ENCODE results near the gene AK2.
A peak's percentile ranks its signal among the peaks of the same experiment; 100 is the strongest.
"Not testable (repeated sequence)": the region's sequence is repeated elsewhere in the genome, so short reads cannot be mapped to it uniquely, and the experiment has no call there.

Gene AK2

DNA sequence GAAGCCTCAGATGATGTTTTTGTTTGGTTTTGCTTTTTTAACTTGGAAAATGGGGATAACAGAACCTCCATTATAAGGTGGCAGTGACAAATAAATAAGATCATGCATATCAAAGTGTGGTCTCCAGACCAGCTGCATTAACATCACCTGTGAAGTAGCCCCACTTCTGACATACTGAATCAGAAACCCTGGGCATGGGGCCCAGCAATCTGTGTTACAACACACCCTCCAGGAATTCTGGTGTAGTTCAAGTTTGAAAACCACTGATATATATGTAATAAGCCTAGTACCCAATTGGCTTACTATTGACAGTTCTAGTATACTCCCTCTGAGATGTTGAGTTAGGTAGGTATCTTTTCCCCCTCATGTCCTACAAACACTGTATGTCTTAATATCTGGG is 48.0 kb downstream of the AK2 start:
- no peaks in the 10 kb centered on the region for H3K9me3 Mint-ChIP-seq
- peak overlapping the region; percentile 88 for H3K27ac Mint-ChIP-seq
- no peaks in the 10 kb centered on the region for H3K27me3 Mint-ChIP-seq
- H3K4me1 Mint-ChIP-seq (ENCODE audit: low read depth), result peaks cover 76% of the 10 kb centered on the region
- H3K36me3 Mint-ChIP-seq (ENCODE audit: low read depth), result no peaks in the 10 kb centered on the region
- no peak overlapping the region for H3K4me3 Mint-ChIP-seq

DNA sequence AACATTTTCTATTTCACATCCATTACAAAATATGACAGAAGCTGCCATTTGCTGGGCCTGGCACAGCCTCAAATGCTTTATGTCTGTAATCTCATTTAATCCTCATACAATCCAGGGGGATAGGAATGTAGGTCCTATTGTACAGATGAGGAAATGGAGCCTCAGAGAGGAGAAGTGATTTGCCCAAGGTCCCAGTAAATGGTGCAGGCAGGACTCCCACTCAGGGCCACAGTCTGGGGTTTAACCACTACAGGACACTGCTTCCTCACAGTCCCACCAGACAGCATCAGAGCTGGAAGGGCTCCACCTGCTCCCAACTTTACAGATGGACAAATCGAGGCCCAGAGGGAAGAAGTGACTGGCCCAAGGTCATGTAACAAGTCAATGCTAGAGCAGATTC is 51.5 kb downstream of the AK2 start:
- Mint-ChIP-seq H3K4me1 (ENCODE audit: low read depth) (peaks cover 78% of the 10 kb centered on the region), H3K27ac (no peak overlapping the region), H3K9me3 (peaks cover 4% of the 10 kb centered on the region), H3K4me3 (no peak overlapping the region), H3K27me3 (no peaks in the 10 kb centered on the region), H3K36me3 (ENCODE audit: low read depth) (no peaks in the 10 kb centered on the region)

DNA sequence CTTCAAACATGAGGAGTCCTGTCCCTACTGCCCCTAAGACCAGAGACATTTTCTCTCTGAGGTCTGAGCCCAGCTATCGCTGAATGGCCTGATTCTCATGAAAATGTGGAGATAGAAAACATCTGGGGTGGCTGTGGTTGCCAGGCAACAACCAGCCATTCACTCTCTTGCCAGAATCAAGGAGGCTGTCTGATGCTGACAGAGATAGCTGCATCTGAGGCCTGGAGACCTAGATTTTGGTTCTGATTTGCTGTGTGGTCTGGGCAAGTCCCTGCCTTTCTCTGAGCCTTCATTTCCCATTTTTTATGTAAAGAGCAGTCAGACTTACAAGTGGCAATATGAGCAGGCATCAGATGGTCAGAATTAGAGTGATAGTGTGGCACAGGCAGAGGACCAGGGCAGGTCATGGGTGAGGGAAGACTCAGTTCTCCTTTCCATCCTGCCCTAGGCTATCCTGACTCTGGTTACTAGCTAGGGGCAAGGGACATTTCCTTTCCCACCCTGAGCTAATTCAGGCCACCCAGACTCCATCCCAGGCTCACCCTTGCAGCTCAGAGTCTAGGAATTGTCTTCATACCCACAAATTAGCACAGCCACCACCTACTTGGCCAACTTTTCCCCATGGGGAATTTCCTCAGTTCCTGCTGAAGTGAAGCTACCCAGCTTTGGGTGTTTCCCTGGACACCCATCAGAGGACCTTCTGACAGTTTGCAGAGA is 52.1 kb downstream of the AK2 start:
- Mint-ChIP-seq H3K27me3 (no peaks in the 10 kb centered on the region), H3K9me3 (peaks cover 4% of the 10 kb centered on the region), H3K36me3 (ENCODE audit: low read depth) (no peaks in the 10 kb centered on the region), H3K4me3 (no peak overlapping the region), H3K4me1 (ENCODE audit: low read depth) (peaks cover 78% of the 10 kb centered on the region), H3K27ac (no peak overlapping the region)

DNA sequence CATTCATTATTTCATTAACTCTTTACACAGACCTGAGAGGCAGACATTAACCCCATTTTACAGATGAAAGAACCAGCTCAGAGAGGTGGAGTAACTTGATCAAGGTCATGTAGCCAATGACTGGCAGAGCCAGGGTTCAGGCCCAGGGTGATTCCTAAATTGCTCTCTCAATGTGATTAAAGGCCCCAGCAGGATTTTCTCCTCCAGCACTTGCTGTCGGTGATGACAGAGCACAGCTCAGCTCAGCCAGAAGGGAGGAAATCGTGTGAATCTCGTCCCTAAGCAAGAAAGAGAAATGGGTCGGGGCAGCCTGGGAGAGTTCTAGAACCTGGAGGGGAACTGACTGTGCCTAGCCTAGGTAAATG is 52.6 kb downstream of the AK2 start:
- Mint-ChIP-seq H3K4me1 (ENCODE audit: low read depth) (peaks cover 73% of the 10 kb centered on the region), H3K36me3 (ENCODE audit: low read depth) (no peaks in the 10 kb centered on the region), H3K4me3 (no peak overlapping the region), H3K27me3 (no peaks in the 10 kb centered on the region), H3K9me3 (peaks cover 4% of the 10 kb centered on the region), H3K27ac (no peak overlapping the region)

DNA sequence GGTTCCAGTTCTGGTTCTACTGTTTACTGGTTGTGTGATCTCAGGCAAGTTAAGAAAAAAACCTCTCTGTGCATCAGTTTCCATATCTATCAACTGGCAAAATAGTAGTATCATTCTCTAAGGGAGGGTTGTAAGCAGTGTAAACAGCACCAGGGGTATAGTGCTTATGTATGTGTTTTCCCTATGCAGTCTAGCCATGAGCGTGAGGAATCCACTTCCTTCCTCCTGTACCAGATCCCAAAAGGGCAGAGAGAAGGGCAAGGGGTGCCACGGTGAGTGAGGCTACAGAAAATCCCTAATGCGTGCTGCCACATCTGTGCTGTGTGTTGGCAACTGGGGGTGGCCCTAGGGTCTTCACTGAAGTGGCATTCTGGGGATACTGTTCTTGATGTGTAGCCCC is 53.7 kb downstream of the AK2 start:
- peaks cover 4% of the 10 kb centered on the region for H3K9me3 Mint-ChIP-seq
- no peak overlapping the region for H3K4me3 Mint-ChIP-seq
- no peaks in the 10 kb centered on the region for H3K27me3 Mint-ChIP-seq
- peak overlapping the region; percentile 4 for H3K27ac Mint-ChIP-seq
- H3K4me1 Mint-ChIP-seq (ENCODE audit: low read depth), result peaks cover 66% of the 10 kb centered on the region
- no peaks in the 10 kb centered on the region for H3K36me3 Mint-ChIP-seq (ENCODE audit: low read depth)

DNA sequence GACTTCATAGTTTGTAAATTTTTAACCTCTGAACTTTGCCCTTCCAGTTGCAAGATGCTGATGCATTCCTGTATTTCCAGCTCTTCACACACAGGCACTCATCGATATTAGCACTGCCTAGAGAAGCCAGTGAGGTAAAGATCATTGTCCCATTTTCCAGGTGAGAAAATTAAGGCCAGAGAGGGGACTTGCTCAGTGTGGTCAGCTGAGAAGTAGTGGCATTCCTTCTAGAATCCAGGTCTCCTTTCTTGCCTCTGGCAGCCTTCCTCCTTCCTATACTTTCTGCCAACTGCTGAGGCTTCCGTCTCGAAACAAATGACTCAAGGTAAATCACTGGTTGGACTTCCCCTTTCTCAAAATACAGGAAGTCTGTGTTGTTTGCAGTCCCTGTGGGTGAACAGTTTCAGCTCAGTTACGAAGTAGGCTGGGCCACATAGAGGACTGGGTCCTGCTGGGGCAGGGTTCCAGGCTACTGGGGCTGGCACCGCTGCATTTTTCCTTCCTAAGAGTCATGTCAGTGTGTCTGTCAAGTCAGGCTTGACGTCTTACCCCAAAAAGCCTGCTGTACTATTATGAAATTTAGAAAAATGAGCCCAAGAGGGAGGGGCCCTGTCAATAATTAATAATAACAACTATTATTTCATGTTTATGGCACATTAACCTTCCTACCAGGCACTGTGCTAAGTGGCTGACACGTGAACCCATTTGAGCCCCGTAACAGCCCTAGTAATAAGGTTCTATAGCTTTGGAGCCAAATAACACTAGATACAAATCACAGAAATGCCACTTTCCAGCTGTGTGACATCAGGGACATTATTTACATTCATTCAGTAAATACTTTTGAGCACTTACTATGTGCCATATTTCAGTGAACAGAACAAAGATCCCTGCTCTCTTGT is 55.4 kb downstream of the AK2 start:
- H3K36me3 Mint-ChIP-seq (ENCODE audit: low read depth), result no peaks in the 10 kb centered on the region
- peak overlapping the region; percentile 96 for H3K27ac Mint-ChIP-seq
- peaks cover 66% of the 10 kb centered on the region for H3K4me1 Mint-ChIP-seq (ENCODE audit: low read depth)
- no peaks in the 10 kb centered on the region for H3K27me3 Mint-ChIP-seq
- H3K9me3 Mint-ChIP-seq, result peaks cover 4% of the 10 kb centered on the region
- H3K4me3 Mint-ChIP-seq, result peak overlapping the region; percentile 77

DNA sequence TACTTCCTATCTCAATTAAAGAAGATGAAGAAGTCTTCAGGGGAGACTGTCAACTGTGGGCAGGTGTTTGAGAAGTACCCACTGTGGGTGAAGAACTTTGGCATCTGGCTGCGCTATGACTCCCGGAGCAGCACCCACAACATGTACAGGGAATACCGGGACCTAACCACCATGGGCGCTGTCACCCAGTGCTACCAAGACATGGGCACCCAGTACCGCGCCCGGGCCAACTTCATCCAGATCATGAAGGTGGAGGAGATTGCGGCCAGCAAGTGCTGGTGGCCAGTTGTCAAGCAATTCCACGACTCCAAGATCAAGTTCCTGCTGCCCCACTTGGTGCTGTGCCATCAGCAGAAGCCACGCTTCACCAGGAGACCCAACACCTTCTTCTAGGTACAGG is 56.6 kb downstream of the AK2 start:
- Mint-ChIP-seq H3K9me3 (peaks cover 4% of the 10 kb centered on the region), H3K27ac (peak overlapping the region; percentile 96), H3K27me3 (no peaks in the 10 kb centered on the region), H3K4me3 (no peak overlapping the region), H3K36me3 (ENCODE audit: low read depth) (no peaks in the 10 kb centered on the region), H3K4me1 (ENCODE audit: low read depth) (peaks cover 54% of the 10 kb centered on the region)

DNA sequence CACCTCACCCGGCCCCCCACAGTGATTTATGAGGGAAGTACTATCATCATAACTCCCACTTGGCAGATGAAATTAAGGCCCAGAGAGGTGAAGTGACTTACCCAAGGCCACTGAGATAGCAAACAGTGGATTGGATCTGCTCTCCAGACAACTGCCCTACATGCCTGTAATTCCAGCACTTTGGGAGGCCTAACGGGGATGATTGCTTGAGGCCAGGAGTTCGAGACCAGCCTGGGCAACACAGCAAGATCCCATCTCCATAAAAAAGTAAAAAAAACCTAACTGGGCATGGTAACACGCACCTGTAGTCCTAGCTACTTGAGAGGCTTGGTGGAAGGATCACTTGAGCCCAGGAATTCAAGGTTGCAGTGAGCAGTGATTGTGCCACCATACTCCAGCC is 57.8 kb downstream of the AK2 start:
- Mint-ChIP-seq H3K4me1 (ENCODE audit: low read depth) (peaks cover 42% of the 10 kb centered on the region), H3K27me3 (no peaks in the 10 kb centered on the region), H3K27ac (no peak overlapping the region), H3K9me3 (peaks cover 4% of the 10 kb centered on the region), H3K36me3 (ENCODE audit: low read depth) (no peaks in the 10 kb centered on the region), H3K4me3 (no peak overlapping the region)

DNA sequence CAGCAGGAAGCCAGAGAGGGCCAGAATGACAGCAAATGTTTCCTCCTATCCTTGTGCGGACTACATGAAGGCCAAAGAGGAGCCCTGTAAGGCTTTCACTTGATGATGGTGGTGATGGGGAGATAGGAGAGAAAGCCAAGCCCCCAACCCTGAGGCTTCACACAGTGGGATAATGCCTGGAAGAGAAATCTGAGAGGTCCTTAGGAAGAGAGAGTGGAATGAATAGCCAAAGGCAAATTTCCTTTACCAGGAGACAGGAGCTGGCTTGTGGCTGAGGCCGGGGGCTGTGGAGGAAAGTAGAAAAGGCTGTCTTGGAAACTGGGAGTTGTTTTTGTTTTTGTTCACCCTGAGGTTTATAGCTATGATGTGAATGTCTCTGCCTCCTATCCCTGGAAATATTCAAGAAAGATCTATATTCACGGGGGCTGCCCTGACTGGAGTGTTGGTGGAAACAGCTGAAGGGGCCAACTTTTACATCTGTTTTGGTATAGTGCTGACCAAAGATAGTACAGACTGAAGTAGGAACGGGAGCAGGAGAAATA is 59.1 kb downstream of the AK2 start:
- no peak overlapping the region for H3K27ac Mint-ChIP-seq
- H3K4me1 Mint-ChIP-seq (ENCODE audit: low read depth), result peaks cover 30% of the 10 kb centered on the region
- no peaks in the 10 kb centered on the region for H3K36me3 Mint-ChIP-seq (ENCODE audit: low read depth)
- H3K9me3 Mint-ChIP-seq, result peaks cover 1% of the 10 kb centered on the region
- no peak overlapping the region for H3K4me3 Mint-ChIP-seq
- peaks cover under 1% of the 10 kb centered on the region for H3K27me3 Mint-ChIP-seq

DNA sequence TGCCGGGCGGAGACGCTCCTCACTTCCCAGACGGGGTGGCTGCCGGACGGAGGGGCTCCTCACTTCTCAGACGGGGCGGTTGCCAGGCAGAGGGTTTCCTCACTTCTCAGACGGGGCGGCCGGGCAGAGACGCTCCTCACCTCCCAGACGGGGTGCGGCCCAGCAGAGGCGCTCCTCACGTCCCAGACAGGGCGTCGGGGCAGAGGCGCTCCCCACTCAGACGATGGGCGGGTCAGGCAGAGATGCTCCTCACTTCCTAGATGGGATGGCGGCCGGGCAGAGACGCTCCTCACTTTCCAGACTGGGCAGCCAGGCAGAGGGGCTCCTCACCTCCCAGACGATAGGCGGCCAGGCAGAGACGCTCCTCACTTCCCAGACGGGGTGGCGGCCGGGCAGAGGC is 61.6 kb downstream of the AK2 start:
- not testable (repeated sequence) for H3K36me3 Mint-ChIP-seq (ENCODE audit: low read depth); H3K9me3 Mint-ChIP-seq; H3K4me3 Mint-ChIP-seq; H3K27ac Mint-ChIP-seq
- Mint-ChIP-seq H3K4me1 (ENCODE audit: low read depth) (peaks cover 11% of the 10 kb centered on the region), H3K27me3 (peaks cover 21% of the 10 kb centered on the region)

DNA sequence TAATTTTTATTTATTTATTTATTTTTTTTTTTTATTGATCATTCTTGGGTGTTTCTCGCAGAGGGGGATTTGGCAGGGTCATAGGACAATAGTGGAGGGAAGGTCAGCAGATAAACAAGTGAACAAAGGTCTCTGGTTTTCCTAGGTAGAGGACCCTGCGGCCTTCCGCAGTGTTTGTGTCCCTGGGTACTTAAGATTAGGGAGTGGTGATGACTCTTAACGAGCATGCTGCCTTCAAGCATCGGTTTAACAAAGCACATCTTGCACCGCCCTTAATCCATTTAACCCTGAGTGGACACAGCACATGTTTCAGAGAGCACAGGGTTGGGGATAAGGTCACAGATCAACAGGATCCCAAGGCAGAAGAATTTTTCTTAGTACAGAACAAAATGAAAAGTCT is 63.2 kb downstream of the AK2 start:
- Mint-ChIP-seq H3K4me1 (ENCODE audit: low read depth) (peaks cover 13% of the 10 kb centered on the region), H3K4me3 (peak overlapping the region; percentile 56)
- H3K27ac Mint-ChIP-seq, result not testable (repeated sequence)

DNA sequence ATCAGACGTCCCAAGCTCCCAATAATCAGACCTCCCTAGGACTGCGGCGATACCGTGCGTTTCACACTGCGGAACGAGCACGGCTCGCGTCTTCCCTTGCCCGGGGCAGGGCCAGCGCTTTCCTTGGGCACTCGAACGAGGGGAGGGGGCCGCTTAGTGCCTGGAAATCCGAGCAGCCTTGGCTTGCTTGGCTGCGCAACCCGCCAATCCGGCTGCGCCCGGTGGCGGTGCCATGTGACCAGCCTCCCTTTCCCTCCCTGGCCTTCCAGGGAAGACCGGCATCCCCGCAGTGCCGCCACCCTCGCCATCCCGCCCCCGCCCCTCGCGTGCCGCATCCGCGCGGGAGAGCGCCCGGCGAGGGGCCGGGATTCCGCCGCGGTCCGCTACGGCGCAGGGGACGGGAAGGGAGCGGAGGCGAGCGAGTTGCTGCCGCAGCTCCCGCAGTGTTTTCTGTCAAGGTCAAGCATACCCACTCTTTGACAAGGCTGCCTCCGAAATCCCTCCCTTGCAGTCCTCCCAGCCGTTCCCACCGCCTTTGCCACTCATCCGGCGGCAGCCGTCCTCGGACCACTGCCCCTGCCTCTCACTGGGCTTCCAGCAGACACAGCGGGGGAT is 63.8 kb downstream of the AK2 start:
- peaks cover 26% of the 10 kb centered on the region for H3K27me3 Mint-ChIP-seq
- peaks cover 18% of the 10 kb centered on the region for H3K4me1 Mint-ChIP-seq (ENCODE audit: low read depth)
- no peaks in the 10 kb centered on the region for H3K9me3 Mint-ChIP-seq
- peak overlapping the region; percentile 56 for H3K4me3 Mint-ChIP-seq
- H3K27ac Mint-ChIP-seq, result no peak overlapping the region
- no peaks in the 10 kb centered on the region for H3K36me3 Mint-ChIP-seq (ENCODE audit: low read depth)

More for the DNA sequence above, 63.2 kb downstream of the AK2 start:
- H3K9me3 Mint-ChIP-seq; H3K36me3 Mint-ChIP-seq (ENCODE audit: low read depth): not testable (repeated sequence)
- H3K27me3 Mint-ChIP-seq, result peaks cover 26% of the 10 kb centered on the region

DNA sequence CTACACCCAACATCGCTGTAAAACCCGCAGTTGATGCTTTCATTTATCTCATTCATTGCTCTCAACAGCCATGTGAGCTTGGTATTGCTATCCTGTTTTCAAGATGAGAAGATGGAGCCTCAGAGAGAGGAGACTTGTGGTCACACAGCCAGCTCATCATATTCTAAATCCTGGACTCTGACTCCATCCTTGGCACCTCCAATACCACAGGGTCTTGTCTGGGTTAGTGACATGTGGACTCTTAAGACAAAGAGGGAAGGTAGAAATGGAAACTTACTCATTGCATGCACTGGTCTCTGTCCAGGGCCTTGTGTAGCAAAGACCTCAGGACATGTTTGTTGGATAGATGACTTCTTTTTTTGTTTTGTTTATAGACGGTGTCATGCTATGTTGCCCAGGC is 65.1 kb downstream of the AK2 start:
- no peaks in the 10 kb centered on the region for H3K36me3 Mint-ChIP-seq (ENCODE audit: low read depth)
- H3K9me3 Mint-ChIP-seq, result no peaks in the 10 kb centered on the region
- H3K27ac Mint-ChIP-seq, result no peak overlapping the region
- peaks cover 21% of the 10 kb centered on the region for H3K4me1 Mint-ChIP-seq (ENCODE audit: low read depth)
- no peak overlapping the region for H3K4me3 Mint-ChIP-seq
- H3K27me3 Mint-ChIP-seq, result peaks cover 26% of the 10 kb centered on the region

DNA sequence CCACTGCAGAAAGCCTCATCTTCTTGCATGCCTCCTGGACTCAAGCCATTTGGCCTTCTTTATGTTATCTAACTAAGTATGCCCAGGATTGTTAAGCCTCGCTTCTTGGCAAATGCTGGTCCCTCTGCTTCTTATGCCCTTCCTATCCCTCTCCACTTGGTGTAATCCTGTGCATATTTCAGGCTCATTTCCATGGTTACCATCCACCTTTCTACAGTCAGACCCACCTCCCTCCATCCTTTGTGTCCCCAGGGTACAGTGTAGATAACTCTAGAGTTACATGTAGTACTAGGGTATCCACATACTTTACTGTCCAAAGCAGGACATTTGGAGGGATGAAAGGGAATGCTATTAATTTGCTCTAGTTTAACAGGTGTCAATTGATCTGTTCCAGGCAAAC is 65.5 kb downstream of the AK2 start:
- Mint-ChIP-seq H3K4me1 (ENCODE audit: low read depth) (peaks cover 21% of the 10 kb centered on the region), H3K27me3 (peaks cover 26% of the 10 kb centered on the region), H3K36me3 (ENCODE audit: low read depth) (no peaks in the 10 kb centered on the region), H3K4me3 (no peak overlapping the region), H3K27ac (no peak overlapping the region), H3K9me3 (no peaks in the 10 kb centered on the region)

DNA sequence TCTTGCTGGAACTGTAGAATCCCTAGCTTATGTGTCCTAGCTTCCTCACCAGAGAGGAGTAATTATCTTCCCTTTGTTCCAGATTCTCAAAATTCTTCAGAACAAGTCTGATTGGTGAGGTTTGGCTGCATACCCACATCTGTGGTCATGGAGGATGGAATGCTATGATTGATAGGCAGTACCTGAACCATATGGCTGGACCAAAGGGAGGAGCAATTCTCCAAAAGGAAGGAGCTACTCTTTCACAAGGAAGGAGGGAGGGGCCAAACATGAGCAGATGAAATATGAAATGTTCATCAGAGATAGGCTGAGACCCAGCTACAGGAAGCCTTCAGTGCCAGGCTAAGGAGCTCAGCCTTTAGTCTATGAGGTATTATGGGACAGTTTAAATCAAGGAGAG is 67.1 kb downstream of the AK2 start:
- H3K36me3 Mint-ChIP-seq (ENCODE audit: low read depth), result no peaks in the 10 kb centered on the region
- no peak overlapping the region for H3K27ac Mint-ChIP-seq
- no peaks in the 10 kb centered on the region for H3K9me3 Mint-ChIP-seq
- H3K4me1 Mint-ChIP-seq (ENCODE audit: low read depth), result peaks cover 27% of the 10 kb centered on the region
- no peak overlapping the region for H3K4me3 Mint-ChIP-seq
- peaks cover 26% of the 10 kb centered on the region for H3K27me3 Mint-ChIP-seq
